Stomach smooth muscle (tissue), 2 donors: ENCODE results near the gene ZNF540.
"Not testable (repeated sequence)": the region's sequence is repeated elsewhere in the genome, so short reads cannot be mapped to it uniquely, and the experiment has no call there.

Experiments used
- H3K27ac ChIP-seq: one replicate; pipeline ENCODE4 v1.7.0; 2013; ENCODE audit warnings: mild to moderate bottlenecking, low read length, inconsistent platforms
- H3K27me3 ChIP-seq, 2 donors: one replicate each; pipeline ENCODE4 v1.7.0; 2013; ENCODE audit warnings: low read length in 2 of 2; ENCODE audit not compliant: insufficient read depth in 2 of 2, control insufficient read depth in 1 of 2
- H3K36me3 ChIP-seq, 2 donors: one replicate each; pipeline ENCODE4 v1.7.0; 2013; ENCODE audit warnings: low read length in 2 of 2; ENCODE audit not compliant: control insufficient read depth in 2 of 2, insufficient read depth in 2 of 2
- H3K4me1 ChIP-seq: one replicate; pipeline ENCODE4 v1.7.0; 2013; ENCODE audit warnings: low read length; ENCODE audit not compliant: control insufficient read depth, insufficient read depth
- H3K4me3 ChIP-seq, 2 donors: one replicate each; pipeline ENCODE4 v1.7.0; 2013; ENCODE audit warnings: low read length in 2 of 2
- H3K9ac ChIP-seq, 2 donors: one replicate each; pipeline ENCODE4 v1.7.0; 2013; ENCODE audit warnings: low read length in 2 of 2, mild to moderate bottlenecking in 1 of 2
- H3K9me3 ChIP-seq, 2 donors: one replicate each; pipeline ENCODE4 v1.7.0; 2013; ENCODE audit warnings: low read length in 2 of 2; ENCODE audit not compliant: control insufficient read depth in 2 of 2
- donor health status: healthy.
- donor health status: Pancreatic carcinoma.

Gene ZNF540

GRCh38 chr19:37635076-37636056 is 40.7 kb downstream of the ZNF540 start:
- Histone ChIP-seq H3K27me3 (no peaks in the 10 kb centered on the region), H3K4me3 (peak overlapping the region in 1 of 2 donors; percentile 11), H3K4me1 (no peaks in the 10 kb centered on the region), H3K36me3 (peaks cover 17 to 18% of the 10 kb centered on the region in 2 donors), H3K9ac (no peak overlapping the region), H3K9me3 (peaks cover 15 to 24% of the 10 kb centered on the region in 2 donors), H3K27ac (no peak overlapping the region)

DNA sequence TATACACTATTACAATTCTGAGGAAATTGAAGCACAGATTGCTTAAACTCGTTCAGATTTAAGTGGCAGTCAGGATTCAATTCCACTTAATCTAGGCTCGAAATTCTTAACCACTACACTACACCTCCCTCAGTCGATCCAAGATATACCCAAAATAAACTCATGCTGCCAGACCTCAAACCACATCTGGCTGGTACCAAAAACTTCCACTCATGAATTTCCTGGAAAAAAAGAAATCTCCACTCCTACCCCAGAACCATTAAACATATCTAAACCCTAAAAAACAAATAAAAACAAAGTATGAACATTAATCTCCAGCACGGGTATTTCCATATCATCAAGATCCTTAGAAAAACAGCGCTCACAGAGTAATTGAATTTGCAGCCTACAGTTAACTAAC is 59.4 kb downstream of the ZNF540 start:
- Histone ChIP-seq H3K27me3 (no peaks in the 10 kb centered on the region), H3K9ac (peak overlapping the region; percentile 79 to 90), H3K36me3 (no peaks in the 10 kb centered on the region), H3K4me1 (peaks cover 10% of the 10 kb centered on the region), H3K4me3 (peak overlapping the region; percentile 92 to 94), H3K9me3 (no peaks in the 10 kb centered on the region), H3K27ac (no peak overlapping the region)

DNA sequence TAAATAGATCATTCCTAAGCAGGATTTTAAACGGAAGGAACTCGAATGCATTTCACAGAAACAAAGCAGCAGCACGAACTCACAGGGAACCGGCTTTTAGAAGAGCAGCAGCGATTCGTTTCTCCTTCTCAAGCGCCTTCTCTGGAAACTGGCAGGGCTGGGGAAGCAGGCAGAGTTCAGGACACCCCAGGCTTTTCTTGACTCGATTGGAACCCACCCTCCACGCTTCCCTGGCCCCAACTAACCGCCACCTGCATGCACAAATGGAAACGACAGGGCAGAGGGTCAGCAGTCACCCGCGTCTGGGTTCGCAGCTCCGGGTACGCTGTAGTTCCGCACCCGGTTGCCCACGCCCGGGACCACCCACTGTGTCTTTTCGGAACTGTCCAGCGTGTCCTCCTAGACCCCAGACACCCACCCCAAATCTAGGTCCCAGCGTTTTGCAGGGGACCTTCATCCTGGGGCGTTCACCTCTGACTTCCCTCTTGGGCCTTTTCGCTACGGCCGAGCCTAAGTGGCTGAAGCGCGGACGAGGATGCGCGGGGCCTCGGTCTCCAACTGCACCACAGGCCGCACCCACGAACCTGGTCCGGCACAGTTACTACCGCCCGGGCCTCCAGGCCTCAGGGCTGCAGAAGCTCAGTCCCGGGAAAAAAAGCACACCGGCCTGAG is 60.1 kb downstream of the ZNF540 start:
- Histone ChIP-seq H3K9me3 (no peaks in the 10 kb centered on the region), H3K27me3 (no peaks in the 10 kb centered on the region), H3K36me3 (no peaks in the 10 kb centered on the region), H3K4me3 (peak overlapping the region; percentile 92 to 94), H3K27ac (peak overlapping the region; percentile 76), H3K9ac (peak overlapping the region; percentile 79 to 90), H3K4me1 (peaks cover 10% of the 10 kb centered on the region)

- peaks cover 10% of the 10 kb centered on the region for H3K4me1 ChIP-seq
- H3K36me3 ChIP-seq, result no peaks in the 10 kb centered on the region
- H3K4me3 ChIP-seq, result peak within 1 kb of the TSS; percentile 92 to 94
- H3K27ac ChIP-seq, result peak within 1 kb of the TSS; percentile 76
- peak within 1 kb of the TSS; percentile 79 to 90 for H3K9ac ChIP-seq
- H3K9me3 ChIP-seq, result no peaks in the 10 kb centered on the region
- H3K27me3 ChIP-seq, result no peaks in the 10 kb centered on the region
Observed at GRCh38 chr19:37655301-37655688, 60.6 kb downstream of the ZNF540 start, which contains the start of gene ZFP30. Gene ZFP30, minus strand, starts transcription at chr19:37655465. Its CDS starts 7,643 bp downstream, at chr19:37647822.

DNA sequence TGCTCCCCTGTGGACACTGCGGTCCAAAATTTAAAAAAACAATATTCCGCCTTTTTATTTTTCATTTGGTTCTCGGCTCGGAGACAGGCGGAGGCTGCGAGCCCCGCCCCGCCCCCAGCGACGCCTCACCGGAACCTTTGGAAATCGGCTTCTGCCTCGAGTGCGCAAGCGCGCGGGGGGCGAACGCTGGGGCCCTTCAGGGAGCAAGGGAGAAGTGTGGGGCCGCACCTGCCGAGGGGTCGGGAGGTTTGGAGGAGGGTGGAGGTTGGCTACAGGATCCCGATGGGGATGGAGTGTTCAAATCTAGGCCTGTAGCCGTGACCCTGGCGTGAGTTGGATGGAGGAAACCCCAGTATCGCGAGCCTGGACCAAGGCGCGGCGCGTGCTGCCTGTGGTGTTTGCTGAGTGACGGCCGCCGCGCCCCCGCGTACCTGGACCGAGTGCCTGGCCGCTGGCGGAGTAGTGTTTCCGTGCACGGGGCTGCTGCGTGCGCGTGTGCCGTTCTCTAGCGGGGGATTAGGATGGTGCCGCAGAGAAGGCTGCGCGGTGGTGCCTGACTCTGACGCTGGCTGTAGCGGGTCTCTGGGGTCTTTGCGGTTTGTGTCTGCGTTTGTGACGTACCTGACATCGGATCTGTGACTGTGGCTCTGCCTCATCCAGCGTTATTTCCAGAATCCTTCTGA is 61.2 kb downstream of the ZNF540 start:
- Histone ChIP-seq H3K27me3 (no peaks in the 10 kb centered on the region), H3K36me3 (no peaks in the 10 kb centered on the region), H3K9me3 (no peaks in the 10 kb centered on the region), H3K4me3 (peak overlapping the region; percentile 92 to 94), H3K4me1 (peaks cover 10% of the 10 kb centered on the region), H3K27ac (peak overlapping the region; percentile 76), H3K9ac (peak overlapping the region; percentile 79 to 90)

GRCh38 chr19:37657157-37657556 is 62.5 kb downstream of the ZNF540 start:
- H3K9me3 ChIP-seq, H3K27ac ChIP-seq, H3K9ac ChIP-seq, H3K27me3 ChIP-seq, H3K4me1 ChIP-seq, H3K36me3 ChIP-seq, H3K4me3 ChIP-seq: not testable (repeated sequence)
